HG03432 (cell line): ENCODE data around the gene SBDS.

Source experiments
- ATAC-seq: cut with Tn5 transposase; IDR thresholded peaks from one replicate; pipeline ENCODE4 v1.9.1; 2021; ENCODE audit warnings: mild to moderate bottlenecking, moderate library complexity; ENCODE audit not compliant: unreplicated experiment

Gene SBDS

DNA sequence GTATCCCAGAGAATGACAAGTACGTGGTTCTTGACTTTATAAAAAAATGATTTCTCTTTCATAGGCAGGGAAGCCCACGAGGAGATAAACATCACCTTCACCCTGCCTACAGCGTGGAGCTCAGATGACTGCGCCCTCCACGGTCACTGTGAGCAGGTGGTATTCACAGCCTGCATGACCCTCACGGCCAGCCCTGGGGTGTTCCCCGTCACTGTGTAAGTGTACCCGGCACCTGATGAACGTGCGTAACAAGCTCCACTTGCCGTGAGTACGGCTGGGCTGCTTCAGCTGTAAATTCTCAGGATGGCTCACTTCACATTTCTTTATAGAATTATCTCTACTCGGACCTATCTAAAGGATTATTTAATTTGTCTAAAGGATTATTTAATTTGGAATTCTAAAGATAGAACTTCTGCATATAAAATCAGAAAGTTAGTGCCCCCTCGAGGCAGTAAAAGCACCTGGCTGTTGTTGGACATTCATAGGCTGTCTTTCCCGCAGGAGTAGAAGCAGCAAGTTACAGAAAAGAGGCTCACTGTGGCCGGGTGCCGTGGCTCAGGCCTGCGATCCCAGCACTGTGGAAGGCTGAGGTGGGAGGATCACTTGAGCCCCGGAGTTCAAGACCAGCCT lies 46.8 kb downstream of the SBDS start:
- no peak for ATAC-seq

GRCh38 chr7:66946545-66946944 lies 48.8 kb downstream of the SBDS start:
- no peak for ATAC-seq

DNA sequence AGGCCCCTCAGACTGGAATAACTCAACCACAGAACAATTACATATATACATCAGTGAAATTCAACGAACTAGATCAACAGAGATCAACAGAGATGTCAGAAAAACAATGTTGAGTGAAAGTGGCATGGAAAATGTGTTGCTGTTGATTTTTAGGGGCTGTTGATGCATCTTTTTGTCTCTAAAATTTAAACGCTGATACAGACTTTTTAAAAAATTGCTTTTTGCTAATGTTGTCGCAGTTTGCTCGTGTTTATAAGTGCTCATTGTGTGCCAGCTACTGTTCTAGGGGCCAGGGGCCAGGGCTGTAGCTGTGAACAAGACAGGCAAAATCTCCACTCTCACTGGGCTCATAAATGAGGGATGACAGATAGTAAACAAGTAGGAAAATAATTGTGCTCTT lies 56.1 kb downstream of the SBDS start:
- no peak for ATAC-seq

DNA sequence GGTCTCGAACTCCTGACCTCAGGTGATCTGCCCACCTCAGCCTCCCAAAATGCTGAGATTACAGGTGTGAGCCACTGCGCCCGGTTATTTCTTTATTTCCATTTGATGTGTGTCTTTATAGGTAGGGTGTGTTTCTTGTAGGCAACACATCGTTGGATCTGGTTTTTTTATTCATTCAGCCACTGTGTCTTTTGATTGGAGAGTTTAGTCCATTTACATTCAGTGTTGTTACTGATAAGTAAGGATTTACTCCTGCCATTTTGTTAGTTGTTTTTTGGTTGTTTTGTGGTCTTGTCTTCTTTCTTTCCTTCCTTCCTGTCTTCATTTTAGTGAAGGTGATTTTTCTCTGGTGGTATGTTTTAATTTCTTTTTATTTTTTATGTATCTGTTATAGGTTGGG lies 57.4 kb downstream of the SBDS start:
- ATAC-seq, result no peak
